IMR-90 (cell line): Measurements from ENCODE around the gene AP3S1. TPM values are rescaled to one million over a fixed set of nuclear protein-coding genes. Genes with fewer than 3 reads are reported as not detected.

Experiments
- ATAC-seq: fragments of 200-7000 bp; cut with Tn5 transposase; 2 replicates; pipeline ENCODE4 v1.9.1; 2020; ENCODE audit warnings: low read depth, mild to moderate bottlenecking, moderate library complexity
- BruUV-seq: library from RNA; stranded (reverse); fragments of 400-500 nt; replicated peaks from 2 replicates; lab custom pipeline; 2021; lab: Mats Ljungman, UMichigan
- CTCF ChIA-PET: fragments of 300-600 bp; formaldehyde crosslinking; extraction: SDS; loops from one replicate; lab custom pipeline; 2021; ENCODE audit warnings: antibody characterized with exemption; lab: Yijun Ruan, JAX
- POLR2A ChIA-PET: fragments of 300-600 bp; sonication (Branson Sonifier 250); formaldehyde crosslinking; loops from one replicate; lab custom pipeline; 2022; ENCODE audit warnings: antibody characterized with exemption; ENCODE audit not compliant: unreplicated experiment; lab: Charles Lee
- DNase-seq: peaks from one replicate; pipeline ENCODE4 v3.0.0; 2013
- H2AFZ ChIP-seq: replicated peaks from 2 replicates; pipeline ENCODE3; 2013; ENCODE audit warnings: low read length, mild to moderate bottlenecking; ENCODE audit not compliant: poor library complexity
- H2AK5ac ChIP-seq: 2 replicates; pipeline ENCODE4 v1.6.1; 2013; ENCODE audit warnings: low read depth, low read length, inconsistent platforms
- H2AK9ac ChIP-seq: replicated peaks from 2 replicates; pipeline ENCODE3; 2013; ENCODE audit warnings: mild to moderate bottlenecking, low read depth, low read length, moderate library complexity; ENCODE audit not compliant: poor library complexity
- H2BK120ac ChIP-seq: 2 replicates; pipeline ENCODE4 v1.6.1; 2013; ENCODE audit warnings: low read depth, low read length, inconsistent platforms
- H2BK15ac ChIP-seq: 3 replicates; pipeline ENCODE4 v1.6.1; 2013; ENCODE audit warnings: low read depth, low read length, inconsistent platforms
- H2BK20ac ChIP-seq: 2 replicates; pipeline ENCODE4 v1.6.1; 2013; ENCODE audit warnings: low read depth, mild to moderate bottlenecking, inconsistent platforms, low read length, moderate library complexity
- H2BK5ac ChIP-seq: 2 replicates; pipeline ENCODE4 v1.6.1; 2013; ENCODE audit warnings: mild to moderate bottlenecking, low read depth, low read length, inconsistent platforms; ENCODE audit not compliant: poor library complexity, severe bottlenecking
- H3K14ac ChIP-seq: replicated peaks from 2 replicates; pipeline ENCODE4 v1.6.1; 2013; ENCODE audit warnings: low read depth, low read length, inconsistent platforms
- H3K18ac ChIP-seq: 2 replicates; pipeline ENCODE4 v1.6.1; 2013; ENCODE audit warnings: low read depth, low read length, control low read depth
- H3K23ac ChIP-seq: 2 replicates; pipeline ENCODE4 v1.6.1; 2013; ENCODE audit warnings: low read depth, low read length, inconsistent platforms
- H3K27ac ChIP-seq: 2 replicates; pipeline ENCODE4 v1.5.1; 2013; ENCODE audit warnings: mild to moderate bottlenecking, control low read depth, low read length; ENCODE audit not compliant: insufficient read depth
- H3K27me3 ChIP-seq: 2 replicates; pipeline ENCODE4 v1.6.1; 2013; ENCODE audit warnings: low read length; ENCODE audit not compliant: control insufficient read depth, insufficient read depth
- H3K36me3 ChIP-seq: 2 replicates; pipeline ENCODE4 v1.6.1; 2013; ENCODE audit warnings: low read length, mixed read lengths; ENCODE audit not compliant: control insufficient read depth, insufficient read depth
- H3K4ac ChIP-seq: 2 replicates; pipeline ENCODE4 v1.6.1; 2013; ENCODE audit warnings: low read depth, low read length, inconsistent platforms
- H3K4me1 ChIP-seq: 2 replicates; pipeline ENCODE4 v1.6.1; 2013; ENCODE audit warnings: low read length, mixed read lengths; ENCODE audit not compliant: control insufficient read depth, insufficient read depth
- H3K4me2 ChIP-seq: 2 replicates; pipeline ENCODE4 v1.6.1; 2013; ENCODE audit warnings: low read depth, mild to moderate bottlenecking, control low read depth, low read length, moderate library complexity
- H3K4me3 ChIP-seq: 2 replicates; pipeline ENCODE4 v1.5.1; 2013; ENCODE audit warnings: low read depth, mild to moderate bottlenecking, control low read depth, low read length, moderate library complexity; ENCODE audit not compliant: insufficient read depth
- H3K56ac ChIP-seq: 2 replicates; pipeline ENCODE4 v1.6.1; 2013; ENCODE audit warnings: low read length, inconsistent platforms; ENCODE audit not compliant: insufficient read depth; ENCODE audit errors: extremely low read depth
- H3K79me1 ChIP-seq, 2 experiments: 2 replicates each; pipeline ENCODE4 v1.6.1; 2013; ENCODE audit warnings: low read length in 2 of 2, inconsistent platforms in 1 of 2, low read depth in 1 of 2
- H3K9ac ChIP-seq: 2 replicates; pipeline ENCODE4 v1.6.1; 2013; ENCODE audit warnings: low read depth, low read length, control low read depth
- H3K9me1 ChIP-seq: 2 replicates; pipeline ENCODE4 v1.6.1; 2013; ENCODE audit warnings: low read length, inconsistent platforms; ENCODE audit not compliant: insufficient read depth
- H3K9me3 ChIP-seq: 2 replicates; pipeline ENCODE4 v1.6.1; 2013; ENCODE audit warnings: low read length; ENCODE audit not compliant: control insufficient read depth, insufficient read depth
- H4K20me1 ChIP-seq: 2 replicates; pipeline ENCODE4 v1.6.1; 2013; ENCODE audit warnings: low read length, inconsistent platforms; ENCODE audit not compliant: insufficient read depth
- H4K5ac ChIP-seq: 2 replicates; pipeline ENCODE4 v1.6.1; 2013; ENCODE audit warnings: mild to moderate bottlenecking, low read depth, low read length, control low read depth
- H4K8ac ChIP-seq, 2 experiments: 2 replicates each; pipeline ENCODE4 v1.6.1; 2013; ENCODE audit warnings: low read depth in 2 of 2, low read length in 2 of 2, control low read depth in 1 of 2, inconsistent platforms in 1 of 2
- H4K91ac ChIP-seq: 2 replicates; pipeline ENCODE4 v1.6.1; 2013; ENCODE audit warnings: low read depth, low read length, inconsistent platforms; ENCODE audit not compliant: insufficient read depth
- CEBPB ChIP-seq: IDR thresholded peaks from 2 replicates; pipeline ENCODE4 v1.6.1; 2012; ENCODE audit warnings: low read depth, low read length, improper control_type of control experiment
- ELK1 ChIP-seq: fragments of 150-350 bp; IDR thresholded peaks from 2 replicates; pipeline ENCODE4 v1.6.1; 2016; ENCODE audit warnings: low read depth, mild to moderate bottlenecking, low read length, moderate library complexity, borderline replicate concordance
- FOS ChIP-seq: fragments of 150-350 bp; IDR thresholded peaks from 2 replicates; pipeline ENCODE4 v1.6.1; 2016; ENCODE audit warnings: low read depth, low read length
- MXI1 ChIP-seq: IDR thresholded peaks from 2 replicates; pipeline ENCODE4 v1.6.1; 2012; ENCODE audit warnings: low read depth, mild to moderate bottlenecking, low read length, moderate library complexity, borderline replicate concordance
- RFX5 ChIP-seq: IDR thresholded peaks from 2 replicates; pipeline ENCODE4 v1.8.0; 2012; ENCODE audit warnings: low read depth, mild to moderate bottlenecking, low read length, moderate library complexity
- USF2 ChIP-seq: fragments of 150-350 bp; IDR thresholded peaks from 2 replicates; pipeline ENCODE4 v1.6.1; 2017; ENCODE audit warnings: mild to moderate bottlenecking, antibody characterized with exemption, low read length, low read depth
- WGBS, 2 experiments: methylation state at CpG; one replicate each; pipeline versions ENCODE4 v1.1.5 to v1.1.7; 2013; ENCODE audit warnings: missing lambda C conversion rate in 2 of 2; ENCODE audit not compliant: insufficient read length in 1 of 2; ENCODE audit errors: extremely low coverage in 2 of 2; 5-methylcytosine and 5-hydroxymethylcytosine counted together
- dilution Hi-C: fragments of 300-500 bp; cut with HindIII; formaldehyde crosslinking; loops from one replicate; pipeline ENCODE4 v1.14.3; 2018; ENCODE audit warnings: low sequenced_read_pairs; ENCODE audit not compliant: unreplicated experiment
- in situ Hi-C: fragments of 300-500 bp; cut with MboI; formaldehyde crosslinking; loops from 3 replicates; pipeline ENCODE4 v1.14.3; 2019; ENCODE audit warnings: low sequenced_read_pairs, inconsistent platforms, mixed read lengths
- intact Hi-C: fragments of 100-400 bp; cut with micrococcal nuclease; formaldehyde crosslinking; loops from 2 replicates; pipeline ENCODE4 v1.10.0; 2022
- polyA plus RNA-seq, 3 experiments: library from polyadenylated mRNA; depleted of rRNA; stranded (reverse); fragments of >200 nt; gene quantifications; 2 replicates each; pipeline ENCODE4 v1.2.3, GENCODE V29; 2012; ENCODE audit warnings: low replicate concordance in 1 of 3
- total RNA-seq: library from RNA; depleted of rRNA; stranded (reverse); fragments of >200 nt; gene quantifications from 2 replicates; pipeline ENCODE4 v1.2.3, GENCODE V29; 2012

AP3S1 gene
- total and polyA plus RNA-seq, 2 of the 4 experiments (the other 2 are of a cell fraction) = 21.9 to 73.1 TPM

GRCh38 chr5:115857626-115858349, 16.1 kb downstream of the AP3S1 start:
- Histone ChIP-seq H3K36me3 (no peaks in the 10 kb centered on the region), H3K4me1 (peaks cover 9% of the 10 kb centered on the region), H4K20me1 (peaks cover 46% of the 10 kb centered on the region), H3K18ac (no peak overlapping the region), H3K56ac (no peak overlapping the region), H3K4me3 (no peak overlapping the region), H3K27me3 (no peaks in the 10 kb centered on the region), H2AK5ac (no peak overlapping the region), H4K5ac (no peak overlapping the region), H4K8ac (no peak overlapping the region), H3K4me2 (no peak overlapping the region), H2AFZ (no peak overlapping the region), H2BK20ac (no peak overlapping the region), H3K9me3 (no peaks in the 10 kb centered on the region), H3K79me1 (peaks cover 32 to 56% of the 10 kb centered on the region in 2 experiments), H3K9me1 (no peaks in the 10 kb centered on the region; the same call in 1 of the 2 replicates), H3K14ac (no peak overlapping the region), H2BK5ac (no peak overlapping the region), H3K27ac (no peak overlapping the region), H2AK9ac (no peak overlapping the region), H3K9ac (no peak overlapping the region), H3K23ac (no peak overlapping the region), H2BK120ac (no peak overlapping the region), H3K4ac (no peak overlapping the region), H2BK15ac (no peak overlapping the region), H4K91ac (no peak overlapping the region)
- no peak for TF ChIP-seq ELK1
- TF ChIP-seq MXI1 = no peak
- no peak for TF ChIP-seq RFX5
- no peak for TF ChIP-seq USF2
- TF ChIP-seq CEBPB = peak; percentile 57; the same call in 1 of the 2 replicates
- no peak for TF ChIP-seq FOS
- intact Hi-C loops = no loop called here
- ATAC-seq = peak; percentile 59
- dilution Hi-C loops = no loop called here
- DNase-seq = peak; percentile 35
- no CpG with 5 or more reads among the region's 2 CpGs for WGBS, 2 experiments
- in situ Hi-C loops = no loop called here
- no TSS peak for BruUV-seq
- ChIA-PET POLR2A (no interaction called here), CTCF (no interaction called here)
